GM12891 (cell line): ENCODE results near the gene INSYN1.

ENCODE experiments used
- PAX5 ChIP-seq: IDR thresholded peaks from 2 replicates; pipeline ENCODE4 v1.6.1; 2011; ENCODE audit warnings: low read length, moderate library complexity, mild to moderate bottlenecking; ENCODE audit not compliant: insufficient read depth, severe bottlenecking
- POLR2A ChIP-seq: IDR thresholded peaks from 2 replicates; pipeline ENCODE4 v1.6.1; 2011; ENCODE audit warnings: low read depth, low read length, control low read depth
- POLR2AphosphoS5 ChIP-seq: IDR thresholded peaks from 2 replicates; pipeline ENCODE4 v1.6.1; 2011; ENCODE audit warnings: low read depth, low read length, control low read depth
- POU2F2 ChIP-seq: IDR thresholded peaks from 2 replicates; pipeline ENCODE4 v1.6.1; 2011; ENCODE audit warnings: low read depth, mild to moderate bottlenecking, control low read depth, low read length, moderate library complexity
- SPI1 ChIP-seq: IDR thresholded peaks from 2 replicates; pipeline ENCODE4 v1.6.1; 2011; ENCODE audit warnings: low read depth, low read length, control low read depth
- TAF1 ChIP-seq: IDR thresholded peaks from 2 replicates; pipeline ENCODE4 v1.6.1; 2011; ENCODE audit warnings: low read depth, low read length, control low read depth

DNA sequence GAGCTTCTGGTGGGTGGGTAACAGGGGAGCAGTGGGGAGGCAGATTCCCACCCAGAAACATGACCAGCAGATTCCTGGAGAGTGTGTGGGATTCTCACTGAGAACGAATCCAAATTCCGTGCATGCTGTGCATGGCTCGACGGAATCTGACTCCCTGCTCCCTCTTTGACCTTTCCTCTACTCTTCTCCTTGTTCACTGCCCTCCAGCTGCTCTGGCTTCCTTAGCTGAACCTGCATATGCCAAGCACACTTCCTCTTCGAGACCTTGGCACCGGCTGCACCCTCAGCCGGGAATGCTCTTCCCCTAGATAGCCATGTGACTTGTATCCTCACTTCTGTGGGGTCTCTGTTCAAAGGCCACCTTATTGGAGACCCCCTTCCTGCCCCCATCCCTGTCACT lies 6.3 kb downstream of the INSYN1 start:
- TF ChIP-seq POLR2A (no peak), POLR2AphosphoS5 (no peak), POU2F2 (no peak), PAX5 (no peak), TAF1 (no peak), SPI1 (no peak)
